OCI-LY3 (cell line): ENCODE results near the gene SGCA.

ENCODE experiments used
- CTCF ChIP-seq: fragments of 200-600, 300-600 bp; sonication (generic); IDR thresholded peaks from 2 replicates; pipeline ENCODE4 v1.5.1; 2014; ENCODE audit warnings: antibody characterized with exemption, low read length, low read depth
- EZH2phosphoT487 ChIP-seq: fragments of 200-600 bp; shearing (Covaris generic); IDR thresholded peaks from 2 replicates; pipeline ENCODE4 v1.6.1; 2018; ENCODE audit warnings: antibody characterized with exemption, mixed run types, low read depth

DNA sequence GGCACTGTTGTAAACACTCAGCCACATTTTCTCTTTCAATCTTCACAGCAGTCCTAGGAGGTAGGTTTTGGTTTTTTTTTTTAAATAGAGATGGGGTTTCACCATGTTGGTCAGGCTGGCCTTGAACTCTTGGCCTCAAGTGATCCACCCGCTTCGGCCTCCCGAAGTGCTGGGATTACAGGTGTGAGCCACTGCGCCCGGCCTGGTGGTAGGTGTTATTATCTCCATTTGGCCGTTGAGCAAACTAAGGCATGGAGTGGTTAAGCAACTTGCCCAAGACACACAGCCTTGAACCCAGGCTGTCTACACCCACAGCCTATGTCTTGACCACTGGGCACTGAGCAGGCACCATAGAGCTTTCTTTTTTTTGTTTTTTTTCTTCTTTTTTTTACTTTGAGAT, 8.6 kb downstream of the SGCA start:
- TF ChIP-seq CTCF (no peak), EZH2phosphoT487 (no peak)
